A673 (cell line): ENCODE results near the gene TFAP2C. TPM values are rescaled to one million over a fixed set of nuclear protein-coding genes. Genes with fewer than 3 reads are reported as not detected.

Source experiments
- BruUV-seq: library from RNA; stranded (reverse); fragments of 400-500 nt; replicated peaks from 2 replicates; lab custom pipeline; 2021; lab: Mats Ljungman, UMichigan
- CTCF ChIA-PET: fragments of 300-600 bp; sonication (Branson Sonifier 250); formaldehyde crosslinking; loops from one replicate; lab custom pipeline; 2022; ENCODE audit warnings: antibody characterized with exemption; lab: Charles Lee
- POLR2A ChIA-PET: fragments of 300-600 bp; sonication (Branson Sonifier 250); formaldehyde crosslinking; loops from one replicate; lab custom pipeline; 2022; ENCODE audit warnings: antibody characterized with exemption; ENCODE audit not compliant: low non-redundant PET; lab: Charles Lee
- DNase-seq: peaks from one replicate; pipeline ENCODE4 v3.0.0-alpha.2; 2015; ENCODE audit warnings: low spot score
- H3K27ac ChIP-seq: fragments of 200-600 bp; sonication (generic); 2 replicates; pipeline ENCODE4 v1.5.1; 2016; ENCODE audit warnings: mixed run types, low read depth, mild to moderate bottlenecking, mixed read lengths, antibody characterized with exemption, low read length; ENCODE audit not compliant: poor library complexity, severe bottlenecking
- H3K27me3 ChIP-seq: fragments of 200-600 bp; sonication (generic); replicated peaks from 2 replicates; pipeline ENCODE4 v1.6.1; 2017; ENCODE audit warnings: mixed run types, low read depth, mild to moderate bottlenecking, mixed read lengths, antibody characterized with exemption, low read length; ENCODE audit not compliant: insufficient read depth, poor library complexity
- H3K36me3 ChIP-seq: fragments of 200-600 bp; sonication (generic); 2 replicates; pipeline ENCODE4 v1.6.1; 2016; ENCODE audit warnings: mixed run types, mild to moderate bottlenecking, mixed read lengths, antibody characterized with exemption, low read length; ENCODE audit not compliant: insufficient read depth, poor library complexity, severe bottlenecking
- H3K4me1 ChIP-seq: fragments of 200-600 bp; sonication (generic); 2 replicates; pipeline ENCODE4 v1.6.1; 2017; ENCODE audit warnings: mixed run types, mild to moderate bottlenecking, mixed read lengths, antibody characterized with exemption, low read length; ENCODE audit not compliant: insufficient read depth, poor library complexity, severe bottlenecking
- H3K4me3 ChIP-seq: fragments of 200-600 bp; sonication (generic); 2 replicates; pipeline ENCODE4 v1.5.1; 2016; ENCODE audit warnings: low read depth, mixed run types, mild to moderate bottlenecking, mixed read lengths, low read length; ENCODE audit not compliant: poor library complexity, severe bottlenecking
- H3K9me3 ChIP-seq: fragments of 200-600 bp; sonication (generic); 2 replicates; pipeline ENCODE4 v1.6.1; 2016; ENCODE audit warnings: mixed run types, low read depth, mild to moderate bottlenecking, mixed read lengths, antibody characterized with exemption, low read length; ENCODE audit not compliant: poor library complexity, severe bottlenecking
- CTCF ChIP-seq: fragments of 300-800, 200-600 bp; sonication (generic); conservative IDR thresholded peaks from 2 replicates; pipeline ENCODE4 v1.5.1; 2017; ENCODE audit warnings: low read depth, mild to moderate bottlenecking, antibody characterized with exemption, low read length, moderate library complexity, mixed read lengths
- EZH2 ChIP-seq: fragments of 200-600 bp; sonication (generic); IDR thresholded peaks from 2 replicates; pipeline ENCODE4 v1.6.1; 2017; ENCODE audit warnings: borderline replicate concordance, low read depth, mild to moderate bottlenecking, mixed read lengths, antibody characterized with exemption, low read length; ENCODE audit not compliant: poor library complexity, severe bottlenecking
- intact Hi-C: fragments of 100-400 bp; cut with micrococcal nuclease; formaldehyde crosslinking; loops from one replicate; pipeline ENCODE4 v1.10.0; 2022; ENCODE audit not compliant: unreplicated experiment
- total RNA-seq: library from RNA; stranded (reverse); gene quantifications from 2 replicates; pipeline ENCODE4 v1.2.3, GENCODE V29; 2021

TFAP2C gene
- total RNA-seq, 1 experiment from 2014 or later: 0.11 TPM

- intact Hi-C loops: no loop called here
- H3K27me3 ChIP-seq: no peaks in the 10 kb centered on the region
- DNase-seq: no peak
- no peaks in the 10 kb centered on the region for H3K4me1 ChIP-seq
- no peak overlapping the region for H3K4me3 ChIP-seq
- no peaks in the 10 kb centered on the region for H3K9me3 ChIP-seq
- TF ChIP-seq CTCF: no peak
- H3K27ac ChIP-seq: no peak overlapping the region
- ChIA-PET POLR2A (no interaction called here), CTCF (no interaction called here)
- no TSS peak for BruUV-seq
- H3K36me3 ChIP-seq: no peaks in the 10 kb centered on the region
Measured at GRCh38 chr20:56588996-56589395, 40.1 kb upstream of the TFAP2C start.

GRCh38 chr20:56589633-56590032 is 39.5 kb upstream of the TFAP2C start:
- no peaks in the 10 kb centered on the region for H3K27me3 ChIP-seq
- DNase-seq: no peak
- TF ChIP-seq CTCF (no peak), EZH2 (no peak)
- intact Hi-C loops: no loop called here
- ChIA-PET POLR2A (no interaction called here), CTCF (no interaction called here)
- no peaks in the 10 kb centered on the region for H3K9me3 ChIP-seq
- H3K27ac ChIP-seq: no peak overlapping the region
- no TSS peak for BruUV-seq
- H3K4me1 ChIP-seq: no peaks in the 10 kb centered on the region
- no peaks in the 10 kb centered on the region for H3K36me3 ChIP-seq
- H3K4me3 ChIP-seq: no peak overlapping the region

- intact Hi-C loops: no loop called here
- CTCF ChIA-PET: no interaction called here
- no peaks in the 10 kb centered on the region for H3K4me1 ChIP-seq
- BruUV-seq: no TSS peak
- no peaks in the 10 kb centered on the region for H3K9me3 ChIP-seq
- no peaks in the 10 kb centered on the region for H3K36me3 ChIP-seq
- no peak overlapping the region for H3K27ac ChIP-seq
- no peak overlapping the region for H3K4me3 ChIP-seq
- POLR2A ChIA-PET: no interaction called here
- TF ChIP-seq EZH2 (no peak), CTCF (no peak)
- no peak for DNase-seq
- no peaks in the 10 kb centered on the region for H3K27me3 ChIP-seq
Measured at GRCh38 chr20:56590888-56591287, 38.2 kb upstream of the TFAP2C start.
